GM19035 (cell line): ENCODE results near the gene PPP1R13L.
"Not testable (repeated sequence)": the region's sequence is repeated elsewhere in the genome, so short reads cannot be mapped to it uniquely, and the experiment has no call there.

Experiments
- ATAC-seq: cut with Tn5 transposase; IDR thresholded peaks from one replicate; pipeline ENCODE4 v1.9.1; 2021; ENCODE audit not compliant: unreplicated experiment

Gene PPP1R13L

GRCh38 chr19:45347570-45348366 lies 57.1 kb downstream of the PPP1R13L start:
- no peak for ATAC-seq

- no peak for ATAC-seq
Observed at GRCh38 chr19:45346449-45346848, 58.4 kb downstream of the PPP1R13L start.

DNA sequence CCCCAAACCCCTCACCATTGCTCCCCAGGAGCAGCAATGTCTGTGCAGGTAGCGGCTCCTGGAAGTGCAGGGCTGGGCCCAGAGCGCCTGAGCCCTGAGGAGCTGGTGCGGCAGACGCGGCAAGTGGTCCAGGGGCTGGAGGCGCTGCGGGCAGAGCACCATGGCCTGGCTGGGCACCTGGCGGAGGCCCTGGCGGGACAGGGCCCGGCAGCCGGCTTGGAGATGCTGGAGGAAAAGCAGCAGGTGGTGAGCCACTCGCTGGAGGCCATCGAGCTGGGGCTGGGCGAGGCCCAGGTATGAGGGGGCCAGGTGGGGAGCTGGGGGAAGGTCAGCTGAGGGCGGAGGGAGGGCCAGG lies 59.4 kb downstream of the PPP1R13L start:
- ATAC-seq: no peak

DNA sequence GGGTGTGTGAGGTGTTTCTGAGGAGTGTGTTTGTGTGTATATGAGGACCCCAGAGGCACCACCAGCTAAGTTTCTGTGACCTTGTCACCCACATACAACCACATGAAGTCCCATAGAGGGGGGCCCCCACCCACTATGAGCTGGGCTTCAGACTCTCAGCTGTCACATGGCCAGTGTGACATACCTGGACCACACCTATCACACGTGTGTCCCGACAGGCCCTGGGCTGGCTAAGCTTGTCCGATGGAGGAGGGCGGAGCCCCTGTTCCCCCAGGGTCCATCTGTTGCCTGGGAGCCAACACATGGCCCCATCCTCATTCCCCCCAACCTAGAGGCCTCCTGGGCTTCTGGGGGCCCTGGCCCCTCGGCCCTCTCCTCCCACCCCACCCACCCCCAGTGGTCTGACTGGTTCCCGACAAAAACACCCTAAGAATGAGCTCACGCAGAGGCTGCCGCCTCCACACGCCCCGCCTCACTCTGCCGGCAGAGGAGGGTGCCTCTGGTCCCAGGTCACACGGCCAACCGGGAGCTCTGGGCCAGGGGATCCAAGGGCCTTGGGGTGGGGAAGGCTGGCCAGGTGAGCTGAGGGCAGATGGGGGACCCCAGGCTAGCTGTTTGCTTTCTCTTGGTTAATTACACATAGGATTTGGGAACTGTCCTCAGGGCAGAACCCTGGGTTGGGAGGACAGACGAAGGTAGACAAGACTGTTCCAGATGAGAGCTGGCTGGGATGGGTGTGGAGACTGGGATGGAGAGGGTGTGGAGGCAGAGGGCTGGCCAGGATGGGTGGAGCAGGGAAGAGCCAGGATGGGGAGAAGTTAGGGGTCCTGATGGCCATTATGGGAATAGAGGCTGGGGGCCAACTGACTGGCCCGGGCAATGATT lies 60.0 kb downstream of the PPP1R13L start:
- no peak for ATAC-seq

GRCh38 chr19:45342911-45343310 lies 62.0 kb downstream of the PPP1R13L start:
- ATAC-seq: no peak

GRCh38 chr19:45340899-45341453 lies 63.9 kb downstream of the PPP1R13L start:
- no peak for ATAC-seq

- no peak for ATAC-seq
Observed at GRCh38 chr19:45340232-45340898, 64.5 kb downstream of the PPP1R13L start, which contains the start of gene KLC3. Gene KLC3, plus strand, starts transcription at chr19:45340750. Its CDS starts 4,792 bp downstream, at chr19:45345542.

- no peak for ATAC-seq
Observed at GRCh38 chr19:45339629-45340028, 65.2 kb downstream of the PPP1R13L start.

GRCh38 chr19:45336696-45337251 lies 68.1 kb downstream of the PPP1R13L start:
- no peak for ATAC-seq

- not testable (repeated sequence) for ATAC-seq
Observed at GRCh38 chr19:45334881-45335280, 70.0 kb downstream of the PPP1R13L start.

- ATAC-seq: no peak
Observed at GRCh38 chr19:45333609-45334303, 71.1 kb downstream of the PPP1R13L start.

DNA sequence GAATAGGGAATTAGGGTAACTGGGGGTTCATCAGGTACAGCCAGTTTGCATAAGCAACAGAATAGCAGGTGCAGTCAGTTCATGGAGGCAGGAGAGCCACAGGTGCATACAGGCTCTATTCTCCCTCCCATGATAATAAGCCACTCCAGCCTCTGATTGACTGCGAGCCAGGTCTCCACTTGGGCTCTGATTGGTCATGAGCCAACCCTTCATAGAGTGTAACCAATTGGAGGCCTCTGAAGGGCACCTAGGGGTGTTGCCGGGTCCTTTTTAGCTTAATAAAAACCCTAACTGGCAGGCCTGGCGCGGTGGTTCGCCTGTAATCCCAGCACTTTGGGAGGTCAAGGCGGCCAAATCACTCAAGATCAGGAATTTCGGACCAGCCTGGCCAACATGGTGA lies 73.5 kb downstream of the PPP1R13L start:
- no peak for ATAC-seq
